ENCODE results near the gene FHIT. TPM values are rescaled to one million over a fixed set of nuclear protein-coding genes. Genes with fewer than 3 reads are reported as not detected.

FHIT gene
- total and polyA plus RNA-seq, 8 donors = 1.8 to 10.6 (median 7.1) TPM

DNA sequence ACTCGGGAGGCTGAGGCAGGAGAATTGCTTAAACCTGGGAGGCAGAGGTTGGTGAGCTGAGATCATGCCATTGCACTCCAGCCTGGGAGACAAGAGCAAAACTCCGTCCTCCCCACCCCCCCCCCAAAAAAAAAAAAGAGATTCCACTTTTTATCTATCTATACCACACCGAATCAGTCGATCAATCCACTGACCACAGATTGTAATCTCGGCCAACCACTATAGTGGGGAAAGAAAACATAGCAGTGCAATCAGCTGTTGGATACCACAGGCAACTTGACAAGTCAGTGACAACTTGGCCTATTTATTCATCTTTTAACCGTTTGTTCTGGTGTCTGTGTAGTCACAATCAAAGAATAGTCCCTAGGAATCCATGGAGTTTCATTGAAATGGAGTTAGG, 299.2 kb downstream of the FHIT start:
- TF ChIP-seq EP300 (IDR thresholded peaks at IDR 0.05) (no peak), POLR2A (IDR thresholded peaks at IDR 0.05) (no peak), POLR2AphosphoS5 (IDR thresholded peaks at IDR 0.05) (no peak)
- TF ChIP-seq, protein P1, sequence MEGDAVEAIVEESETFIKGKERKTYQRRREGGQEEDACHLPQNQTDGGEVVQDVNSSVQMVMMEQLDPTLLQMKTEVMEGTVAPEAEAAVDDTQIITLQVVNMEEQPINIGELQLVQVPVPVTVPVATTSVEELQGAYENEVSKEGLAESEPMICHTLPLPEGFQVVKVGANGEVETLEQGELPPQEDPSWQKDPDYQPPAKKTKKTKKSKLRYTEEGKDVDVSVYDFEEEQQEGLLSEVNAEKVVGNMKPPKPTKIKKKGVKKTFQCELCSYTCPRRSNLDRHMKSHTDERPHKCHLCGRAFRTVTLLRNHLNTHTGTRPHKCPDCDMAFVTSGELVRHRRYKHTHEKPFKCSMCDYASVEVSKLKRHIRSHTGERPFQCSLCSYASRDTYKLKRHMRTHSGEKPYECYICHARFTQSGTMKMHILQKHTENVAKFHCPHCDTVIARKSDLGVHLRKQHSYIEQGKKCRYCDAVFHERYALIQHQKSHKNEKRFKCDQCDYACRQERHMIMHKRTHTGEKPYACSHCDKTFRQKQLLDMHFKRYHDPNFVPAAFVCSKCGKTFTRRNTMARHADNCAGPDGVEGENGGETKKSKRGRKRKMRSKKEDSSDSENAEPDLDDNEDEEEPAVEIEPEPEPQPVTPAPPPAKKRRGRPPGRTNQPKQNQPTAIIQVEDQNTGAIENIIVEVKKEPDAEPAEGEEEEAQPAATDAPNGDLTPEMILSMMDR (IDR thresholded peaks at IDR 0.05) = no peak

DNA sequence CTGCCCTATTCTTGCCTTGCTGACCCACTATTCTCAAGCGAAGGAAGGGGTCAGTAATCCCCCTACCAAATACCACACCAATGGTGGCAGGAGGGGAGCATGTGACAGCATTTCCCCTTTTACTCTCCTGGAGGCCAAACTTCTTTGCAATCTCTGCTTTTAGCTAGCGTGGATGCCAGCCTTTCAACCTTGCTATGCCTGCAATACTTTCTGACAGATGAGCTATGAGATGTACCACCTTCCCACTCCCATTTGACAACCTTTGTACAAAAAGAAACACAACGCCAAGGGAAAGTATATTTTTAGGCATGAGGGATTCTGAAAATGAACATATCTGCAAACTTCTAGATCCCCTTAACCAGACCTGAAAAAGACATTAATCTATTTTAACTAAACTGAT, 302.1 kb downstream of the FHIT start:
- H3K4me1 ChIP-seq = no peaks in the 10 kb centered on the region
- intact Hi-C loops (cut with DNase I; ENCODE audit: low total_unique reads) = no loop called here
- H3K27me3 ChIP-seq = no peaks in the 10 kb centered on the region
- no peak overlapping the region for H3K27ac ChIP-seq
- H3K36me3 ChIP-seq = no peaks in the 10 kb centered on the region
- no peak for TF ChIP-seq POLR2AphosphoS5 (IDR thresholded peaks at IDR 0.05)
- 61 to 88% (median 84%) methylated on average over 3 of the region's 3 CpGs for WGBS, 5 donors
- no peak for DNase-seq
- H3K9me3 ChIP-seq = no peaks in the 10 kb centered on the region
- no peak overlapping the region for H3K4me3 ChIP-seq

More for the DNA sequence above, 299.2 kb downstream of the FHIT start:
- WGBS, 5 donors = 63 to 78% (median 75%) methylated on average over 6 of the region's 6 CpGs
- intact Hi-C loops (cut with DNase I; ENCODE audit: low total_unique reads) = no loop called here
- Histone ChIP-seq H3K4me3 (no peak overlapping the region), H3K4me1 (no peaks in the 10 kb centered on the region), H3K36me3 (no peaks in the 10 kb centered on the region), H3K27ac (no peak overlapping the region), H3K27me3 (no peaks in the 10 kb centered on the region), H3K9me3 (peaks cover 0 to 14% (median 7%) of the 10 kb centered on the region in 4 donors)
- no peak for DNase-seq

DNA sequence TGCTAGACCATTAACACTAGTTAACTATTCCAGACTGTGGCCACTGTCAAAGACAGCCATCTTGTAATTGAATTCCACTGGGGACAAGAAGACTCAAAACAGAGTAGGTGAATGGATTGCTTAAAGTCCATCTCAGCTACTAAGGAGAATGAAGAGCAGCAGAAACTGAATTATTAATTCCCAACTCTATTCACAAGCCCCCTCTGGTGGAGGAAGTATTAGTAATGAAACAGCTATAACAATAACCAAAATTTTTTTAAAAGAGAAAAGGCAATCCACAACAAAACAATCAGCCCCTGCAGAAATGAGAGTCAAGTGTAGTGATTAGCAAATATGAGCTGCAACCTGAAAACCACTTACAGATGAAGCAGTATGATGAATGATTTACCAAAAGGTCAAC, 302.8 kb downstream of the FHIT start:
- no peak overlapping the region for H3K27ac ChIP-seq
- TF ChIP-seq POLR2A (IDR thresholded peaks at IDR 0.05) (no peak), EP300 (IDR thresholded peaks at IDR 0.05) (no peak), POLR2AphosphoS5 (IDR thresholded peaks at IDR 0.05) (no peak)
- TF ChIP-seq, protein P1 (IDR thresholded peaks at IDR 0.05) = no peak
- H3K4me1 ChIP-seq = no peaks in the 10 kb centered on the region
- H3K27me3 ChIP-seq = no peaks in the 10 kb centered on the region
- no peaks in the 10 kb centered on the region for H3K9me3 ChIP-seq
- intact Hi-C loops (cut with DNase I; ENCODE audit: low total_unique reads) = no loop called here
- H3K36me3 ChIP-seq = no peaks in the 10 kb centered on the region
- DNase-seq = no peak
- H3K4me3 ChIP-seq = no peak overlapping the region

DNA sequence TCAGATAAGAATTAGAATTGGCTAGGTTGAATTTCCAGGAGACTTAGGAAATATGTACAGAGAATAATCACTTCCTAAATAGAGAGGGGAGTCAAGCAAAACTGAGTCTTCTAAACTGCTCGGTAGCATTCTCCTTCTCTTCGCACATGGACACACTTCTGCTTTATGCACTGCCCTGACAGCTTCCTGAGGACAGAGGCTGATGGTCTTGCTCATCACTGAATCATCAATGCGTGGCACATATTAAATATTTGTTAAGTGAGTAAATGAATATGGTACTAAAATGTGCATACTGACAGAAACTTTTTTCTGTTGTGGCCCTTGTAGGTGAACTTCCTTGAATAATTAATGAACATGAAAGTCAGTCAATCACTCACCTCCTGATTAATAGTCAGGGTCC, 315.5 kb downstream of the FHIT start:
- no peak overlapping the region for H3K4me3 ChIP-seq

DNA sequence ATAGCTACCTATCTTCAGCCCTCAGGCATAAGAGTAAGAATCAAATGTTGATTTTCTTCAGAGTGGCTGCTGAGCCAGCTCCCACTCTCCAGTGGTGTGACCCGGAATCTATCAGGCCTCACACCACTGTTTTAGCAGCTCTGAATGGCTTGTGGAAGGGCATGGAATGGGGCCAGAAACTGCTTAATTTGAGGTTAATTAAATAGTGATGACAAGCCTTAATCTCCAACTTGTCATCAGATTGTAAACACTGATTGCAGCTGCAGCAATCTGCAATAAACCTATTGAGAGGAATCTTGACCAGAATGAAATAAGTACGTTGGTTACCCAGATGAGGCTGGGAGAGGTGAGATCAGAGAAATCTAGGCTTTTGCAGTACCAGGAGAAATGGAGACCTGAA, 317.4 kb downstream of the FHIT start:
- H3K4me3 ChIP-seq = no peak overlapping the region
- intact Hi-C loops (cut with DNase I; ENCODE audit: low total_unique reads) = no loop called here

More for the DNA sequence above, 315.5 kb downstream of the FHIT start:
- WGBS, 5 donors = 78 to 91% (median 88%) methylated on average over 3 of the region's 3 CpGs
- Histone ChIP-seq H3K27ac (no peak overlapping the region), H3K36me3 (no peaks in the 10 kb centered on the region), H3K9me3 (no peaks in the 10 kb centered on the region), H3K4me1 (no peaks in the 10 kb centered on the region), H3K27me3 (no peaks in the 10 kb centered on the region)
- DNase-seq = no peak
- intact Hi-C loops (cut with DNase I; ENCODE audit: low total_unique reads) = no loop called here
- no peak for TF ChIP-seq POLR2AphosphoS5 (IDR thresholded peaks at IDR 0.05)
- no peak for TF ChIP-seq POLR2A (IDR thresholded peaks at IDR 0.05)
- TF ChIP-seq, protein P1 (IDR thresholded peaks at IDR 0.05) = no peak
- no peak for TF ChIP-seq EP300 (IDR thresholded peaks at IDR 0.05)

More for the DNA sequence above, 317.4 kb downstream of the FHIT start:
- Histone ChIP-seq H3K27me3 (no peaks in the 10 kb centered on the region), H3K9me3 (no peaks in the 10 kb centered on the region), H3K27ac (no peak overlapping the region), H3K36me3 (no peaks in the 10 kb centered on the region), H3K4me1 (no peaks in the 10 kb centered on the region)
- WGBS, 5 donors = 66 to 79% (median 73%) methylated on average over 2 of the region's 2 CpGs
- no peak for DNase-seq
- TF ChIP-seq EP300 (IDR thresholded peaks at IDR 0.05) (no peak), POLR2A (IDR thresholded peaks at IDR 0.05) (no peak)
